H1 (cell line): ENCODE data around the gene KRT76. TPM values are rescaled to one million over a fixed set of nuclear protein-coding genes. Genes with fewer than 3 reads are reported as not detected.

Experiments used
- BCL11A ChIP-seq, 2 experiments: IDR thresholded peaks; one replicate each; pipeline ENCODE4 v1.6.1; 2011; ENCODE audit warnings: low read depth in 2 of 2, low read length in 2 of 2, mild to moderate bottlenecking in 2 of 2
- BRCA1 ChIP-seq: IDR thresholded peaks from 2 replicates; pipeline ENCODE4 v1.6.1; 2012; ENCODE audit warnings: low read depth, low read length, improper control_type of control experiment
- JUND ChIP-seq: IDR thresholded peaks from 2 replicates; pipeline ENCODE4 v1.6.1; 2011; ENCODE audit warnings: mild to moderate bottlenecking, improper control_type of control experiment, low read length
- KDM5A ChIP-seq: fragments of 200-600 bp; IDR thresholded peaks from 2 replicates; pipeline ENCODE4 v1.7.1; 2012; ENCODE audit warnings: mild to moderate bottlenecking, low read length, inconsistent platforms, mixed read lengths
- POU5F1 ChIP-seq: IDR thresholded peaks from 2 replicates; pipeline ENCODE4 v1.6.1; 2011; ENCODE audit warnings: low read depth, mild to moderate bottlenecking, low read length, moderate library complexity
- RBBP5 ChIP-seq: IDR thresholded peaks from 2 replicates; pipeline ENCODE4 v1.7.1; 2012; ENCODE audit warnings: low read depth, mild to moderate bottlenecking, inconsistent platforms, low read length, moderate library complexity, borderline replicate concordance
- SIRT6 ChIP-seq: IDR thresholded peaks from one replicate; pipeline ENCODE4 v1.7.1; 2012; ENCODE audit warnings: low read length, inconsistent platforms
- polyA plus RNA-seq, 7 experiments: library from polyadenylated mRNA; depleted of rRNA in 3 of 7; stranded (reverse) in 5 of 7; unstranded in 2 of 7; fragments of >200 nt in 5 of 7; fragments of 200-250 nt in 2 of 7; gene quantifications; 1 replicate in 5 of 7; 2 replicates in 1 of 7; 4 replicates in 1 of 7; pipeline versions ENCODE4 v1.2.1 to v1.2.3, GENCODE V29; 2011 to 2013; ENCODE audit warnings: missing spikeins in 2 of 7, mixed read lengths in 2 of 7
- total RNA-seq: library from RNA; stranded (reverse); fragmentation: NEBNext Ultra II Directional; extraction: Animal tissue kit (Norgen Biotek cat#: 25700); gene quantifications from 2 replicates; pipeline ENCODE4 v1.2.1, GENCODE V29; 2021

KRT76 gene
- total and polyA plus RNA-seq, 2 of the 8 experiments (the other 6 are each of a cell fraction or from before 2014, with no cell fraction given) = not detected

DNA sequence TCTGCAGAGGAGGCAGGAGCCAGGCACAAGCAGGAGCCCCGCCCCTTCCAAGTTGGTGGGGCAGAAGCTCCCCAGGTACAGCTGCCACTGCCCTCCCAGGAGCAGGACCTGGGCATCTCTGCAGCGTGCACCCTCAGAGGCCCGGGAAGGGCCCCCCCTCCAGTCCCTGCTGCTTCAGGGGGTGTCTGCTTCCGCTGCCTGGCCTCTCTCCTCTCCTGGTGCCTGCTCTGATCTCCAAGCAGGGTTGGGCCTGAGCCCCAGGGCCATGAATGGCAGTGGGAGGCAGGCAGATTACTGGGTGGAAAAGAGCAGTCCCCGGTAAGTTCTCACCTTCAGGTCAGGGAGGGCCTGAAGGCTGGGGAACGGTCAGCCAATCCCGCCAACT lies 35.0 kb downstream of the KRT76 start (continued):
- no peak for TF ChIP-seq JUND
- TF ChIP-seq BCL11A (IDR thresholded peaks at IDR 0.05; ENCODE audit: low read depth in 2 of 2, low read length in 2 of 2) = no peak
- no peak for TF ChIP-seq SIRT6
- no peak for TF ChIP-seq RBBP5
- no peak for TF ChIP-seq BRCA1
- no peak for TF ChIP-seq KDM5A
- TF ChIP-seq POU5F1 = no peak
